Right lobe of liver (tissue), 4 donors: ENCODE data around the gene COX4I1.
"Not testable (repeated sequence)": the region's sequence is repeated elsewhere in the genome, so short reads cannot be mapped to it uniquely, and the experiment has no call there.

Experiments used
- POLR2A ChIP-seq: fragments of 450-650 bp; IDR thresholded peaks from one replicate; pipeline ENCODE4 v1.6.1; 2017; ENCODE audit warnings: antibody characterized with exemption, mild to moderate bottlenecking
- TF ChIP-seq, protein P1 (sequence below), 4 donors: fragments of 200-600 bp in 3 of 4; fragments of 450-650 bp in 1 of 4; IDR thresholded peaks; one replicate each; pipeline versions ENCODE4 v1.5.1 to v1.8.0; 2016 to 2022; ENCODE audit warnings: antibody characterized with exemption in 4 of 4, mild to moderate bottlenecking in 2 of 4
- donor health status: DM: no; HTN: no; CAD: no.
- donor health status: DM: no; HTN: no; CAD: no.
- donor health status: DM: no; HTN: yes; CAD: no.

DNA sequence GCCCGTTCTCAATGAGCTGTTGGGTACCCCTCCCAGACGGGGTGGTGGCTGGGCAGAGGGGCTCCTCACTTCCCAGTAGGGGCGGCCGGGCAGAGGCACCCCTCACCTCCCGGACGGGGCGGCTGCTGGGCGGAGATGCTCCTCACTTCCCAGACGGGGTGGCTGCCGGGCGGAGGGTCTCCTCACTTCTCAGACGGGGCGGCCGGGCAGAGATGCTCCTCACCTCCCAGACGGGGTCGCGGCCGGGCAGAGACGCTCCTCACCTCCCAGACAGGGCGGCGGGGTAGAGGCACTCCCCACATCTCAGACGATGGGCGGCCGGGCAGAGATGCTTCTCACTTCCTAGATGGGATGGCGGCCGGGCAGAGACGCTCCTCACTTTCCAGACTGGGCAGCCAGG, 8.6 kb downstream of the COX4I1 start:
- TF ChIP-seq, protein P1, sequence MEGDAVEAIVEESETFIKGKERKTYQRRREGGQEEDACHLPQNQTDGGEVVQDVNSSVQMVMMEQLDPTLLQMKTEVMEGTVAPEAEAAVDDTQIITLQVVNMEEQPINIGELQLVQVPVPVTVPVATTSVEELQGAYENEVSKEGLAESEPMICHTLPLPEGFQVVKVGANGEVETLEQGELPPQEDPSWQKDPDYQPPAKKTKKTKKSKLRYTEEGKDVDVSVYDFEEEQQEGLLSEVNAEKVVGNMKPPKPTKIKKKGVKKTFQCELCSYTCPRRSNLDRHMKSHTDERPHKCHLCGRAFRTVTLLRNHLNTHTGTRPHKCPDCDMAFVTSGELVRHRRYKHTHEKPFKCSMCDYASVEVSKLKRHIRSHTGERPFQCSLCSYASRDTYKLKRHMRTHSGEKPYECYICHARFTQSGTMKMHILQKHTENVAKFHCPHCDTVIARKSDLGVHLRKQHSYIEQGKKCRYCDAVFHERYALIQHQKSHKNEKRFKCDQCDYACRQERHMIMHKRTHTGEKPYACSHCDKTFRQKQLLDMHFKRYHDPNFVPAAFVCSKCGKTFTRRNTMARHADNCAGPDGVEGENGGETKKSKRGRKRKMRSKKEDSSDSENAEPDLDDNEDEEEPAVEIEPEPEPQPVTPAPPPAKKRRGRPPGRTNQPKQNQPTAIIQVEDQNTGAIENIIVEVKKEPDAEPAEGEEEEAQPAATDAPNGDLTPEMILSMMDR (IDR thresholded peaks at IDR 0.05): not testable (repeated sequence)
- not testable (repeated sequence) for TF ChIP-seq POLR2A
